Measurements from ENCODE around the gene GSG1L. TPM values are rescaled to one million over a fixed set of nuclear protein-coding genes. Genes with fewer than 3 reads are reported as not detected.

GSG1L gene
- total and polyA plus RNA-seq, 4 donors: not detected

- Histone ChIP-seq H3K4me3 (ENCODE audit: low read depth in 1 of 3, low read length in 3 of 3) (no peak overlapping the region), H3K36me3 (ENCODE audit: control insufficient read depth in 4 of 4, insufficient read depth in 3 of 4, low read depth in 1 of 4, low read length in 3 of 4) (no peaks in the 10 kb centered on the region), H3K27me3 (ENCODE audit: control insufficient read depth in 4 of 4, insufficient read depth in 4 of 4, low read length in 3 of 4) (peaks cover 0 to 2% (median 0%) of the 10 kb centered on the region in 4 donors), H3K27ac (ENCODE audit: low read depth in 1 of 2, low read length in 2 of 2) (no peak overlapping the region), H3K9ac (ENCODE audit: low read depth in 1 of 2, low read length in 2 of 2) (no peak overlapping the region), H3K9me3 (ENCODE audit: control insufficient read depth in 4 of 4, low read length in 3 of 4) (no peaks in the 10 kb centered on the region), H3K4me1 (ENCODE audit: control insufficient read depth in 4 of 4, insufficient read depth in 4 of 4, low read length in 3 of 4) (no peaks in the 10 kb centered on the region)
- 83% methylated on average over 3 of the region's 3 CpGs for WGBS
- no peak for DNase-seq (ENCODE audit: low spot score)
- TF ChIP-seq SP1 (IDR thresholded peaks at IDR 0.05) (no peak), REST (IDR thresholded peaks at IDR 0.05) (no peak), MAX (IDR thresholded peaks at IDR 0.05) (no peak), ATF3 (IDR thresholded peaks at IDR 0.05) (no peak), HNF4A (conservative IDR thresholded peaks at IDR 0.05) (no peak), NR2F2 (IDR thresholded peaks at IDR 0.05) (no peak), RXRA (IDR thresholded peaks at IDR 0.05) (no peak), JUND (IDR thresholded peaks at IDR 0.05) (no peak), FOXA1 (IDR thresholded peaks at IDR 0.05) (no peak), FOXA2 (IDR thresholded peaks at IDR 0.05) (no peak)
These were observed 36.5 kb downstream of the GSG1L start for GRCh38 chr16:28027055-28027454.

- H3K9me3 ChIP-seq (ENCODE audit: control insufficient read depth in 4 of 4, low read length in 3 of 4): peaks cover 2 to 13% (median 5%) of the 10 kb centered on the region in 4 donors
- peaks cover 0 to 2% (median 0%) of the 10 kb centered on the region in 4 donors for H3K27me3 ChIP-seq (ENCODE audit: control insufficient read depth in 4 of 4, insufficient read depth in 4 of 4, low read length in 3 of 4)
These were observed 37.9 kb downstream of the GSG1L start for GRCh38 chr16:28025631-28026030.

More at GRCh38 chr16:28025631-28026030, 37.9 kb downstream of the GSG1L start:
- DNase-seq (ENCODE audit: low spot score): no peak
- Histone ChIP-seq H3K4me3 (ENCODE audit: low read depth in 1 of 3, low read length in 3 of 3) (no peak overlapping the region), H3K36me3 (ENCODE audit: control insufficient read depth in 4 of 4, insufficient read depth in 3 of 4, low read depth in 1 of 4, low read length in 3 of 4) (no peaks in the 10 kb centered on the region), H3K4me1 (ENCODE audit: control insufficient read depth in 4 of 4, insufficient read depth in 4 of 4, low read length in 3 of 4) (no peaks in the 10 kb centered on the region), H3K27ac (ENCODE audit: low read depth in 1 of 2, low read length in 2 of 2) (no peak overlapping the region), H3K9ac (ENCODE audit: low read depth in 1 of 2, low read length in 2 of 2) (no peak overlapping the region)
- WGBS: 86% methylated on average over 4 of the region's 4 CpGs
- TF ChIP-seq RXRA (IDR thresholded peaks at IDR 0.05) (no peak), CTCF (IDR thresholded peaks at IDR 0.05; ENCODE audit: low read depth, low read length, missing input control) (no peak), HNF4A (conservative IDR thresholded peaks at IDR 0.05) (no peak), YY1 (IDR thresholded peaks at IDR 0.05) (no peak), EGR1 (IDR thresholded peaks at IDR 0.05; ENCODE audit: low read depth in 2 of 2) (no peak), HNF4G (IDR thresholded peaks at IDR 0.05) (no peak), GABPA (IDR thresholded peaks at IDR 0.05 in 1 of 2, conservative IDR thresholded peaks at IDR 0.05 in 1 of 2) (no peak), MAX (IDR thresholded peaks at IDR 0.05) (no peak), FOXA2 (IDR thresholded peaks at IDR 0.05) (no peak), RAD21 (IDR thresholded peaks at IDR 0.05) (no peak), SP1 (IDR thresholded peaks at IDR 0.05) (no peak), ZBTB33 (IDR thresholded peaks at IDR 0.05) (no peak), FOXA1 (IDR thresholded peaks at IDR 0.05) (no peak), REST (IDR thresholded peaks at IDR 0.05) (no peak), ATF3 (IDR thresholded peaks at IDR 0.05) (no peak), JUND (IDR thresholded peaks at IDR 0.05) (no peak)
